Type B pancreatic cell (in vitro differentiated cells): ENCODE measurements around the gene CREB3L2. TPM values are rescaled to one million over a fixed set of nuclear protein-coding genes. Genes with fewer than 3 reads are reported as not detected.

Experiments
- DNase-seq: peaks from one replicate; pipeline ENCODE4 v3.0.0; 2021; ENCODE audit warnings: mixed read lengths; ENCODE audit not compliant: unreplicated experiment; ENCODE audit errors: extremely low spot score
- H3K27ac Mint-ChIP-seq: 2 replicates; pipeline ENCODE4 v1.8.0; 2021; ENCODE audit warnings: mild to moderate bottlenecking, mixed read lengths
- H3K27me3 Mint-ChIP-seq: 2 replicates; pipeline ENCODE4 v1.8.0; 2021; ENCODE audit warnings: mixed read lengths
- H3K36me3 Mint-ChIP-seq: 2 replicates; pipeline ENCODE4 v1.8.0; 2021; ENCODE audit warnings: mixed read lengths
- H3K4me1 Mint-ChIP-seq: one replicate; pipeline ENCODE4 v1.8.0; 2021; ENCODE audit warnings: mixed read lengths; ENCODE audit not compliant: unreplicated experiment
- H3K4me3 Mint-ChIP-seq: 2 replicates; pipeline ENCODE4 v1.8.0; 2021; ENCODE audit warnings: mild to moderate bottlenecking, mixed read lengths
- H3K9me3 Mint-ChIP-seq: 2 replicates; pipeline ENCODE4 v1.8.0; 2021; ENCODE audit warnings: mixed read lengths
- CTCF ChIP-seq: fragments of 200-600 bp; sonication (generic); conservative IDR thresholded peaks from 2 replicates; pipeline ENCODE4 v1.5.0; 2021; ENCODE audit warnings: antibody characterized with exemption, mild to moderate bottlenecking
- total RNA-seq: library from RNA; stranded (reverse); gene quantifications from 2 replicates; pipeline ENCODE4 v1.2.1, GENCODE V29; 2021; ENCODE audit warnings: low replicate concordance

The CREB3L2 gene
- total RNA-seq, 1 donor from 2014 or later = 85.8 TPM

GRCh38 chr7:137920637-137921399 lies 81.1 kb downstream of the CREB3L2 start:
- no peak overlapping the region for H3K27ac Mint-ChIP-seq
- H3K9me3 Mint-ChIP-seq = peaks cover 11% of the 10 kb centered on the region
- H3K27me3 Mint-ChIP-seq = no peaks in the 10 kb centered on the region
- no peak for DNase-seq
- no peak for TF ChIP-seq CTCF
- peaks cover 60% of the 10 kb centered on the region for H3K36me3 Mint-ChIP-seq
- H3K4me3 Mint-ChIP-seq = no peak overlapping the region
- H3K4me1 Mint-ChIP-seq = peaks cover 17% of the 10 kb centered on the region

- peaks cover 19% of the 10 kb centered on the region for H3K4me1 Mint-ChIP-seq
- no peak for DNase-seq
- no peak overlapping the region for H3K27ac Mint-ChIP-seq
- peaks cover 11% of the 10 kb centered on the region for H3K9me3 Mint-ChIP-seq
- H3K27me3 Mint-ChIP-seq = no peaks in the 10 kb centered on the region
- no peak for TF ChIP-seq CTCF
- H3K36me3 Mint-ChIP-seq = peaks cover 55% of the 10 kb centered on the region
- H3K4me3 Mint-ChIP-seq = no peak overlapping the region
Measured at GRCh38 chr7:137919987-137920386, 81.9 kb downstream of the CREB3L2 start.

- H3K27ac Mint-ChIP-seq = peak overlapping the region; percentile 42
- peaks cover 45% of the 10 kb centered on the region for H3K36me3 Mint-ChIP-seq
- TF ChIP-seq CTCF = no peak
- H3K4me1 Mint-ChIP-seq = peaks cover 19% of the 10 kb centered on the region
- H3K27me3 Mint-ChIP-seq = no peaks in the 10 kb centered on the region
- no peak for DNase-seq
- peaks cover 11% of the 10 kb centered on the region for H3K9me3 Mint-ChIP-seq
- H3K4me3 Mint-ChIP-seq = no peak overlapping the region
Measured at GRCh38 chr7:137916980-137917645, 84.8 kb downstream of the CREB3L2 start.

DNA sequence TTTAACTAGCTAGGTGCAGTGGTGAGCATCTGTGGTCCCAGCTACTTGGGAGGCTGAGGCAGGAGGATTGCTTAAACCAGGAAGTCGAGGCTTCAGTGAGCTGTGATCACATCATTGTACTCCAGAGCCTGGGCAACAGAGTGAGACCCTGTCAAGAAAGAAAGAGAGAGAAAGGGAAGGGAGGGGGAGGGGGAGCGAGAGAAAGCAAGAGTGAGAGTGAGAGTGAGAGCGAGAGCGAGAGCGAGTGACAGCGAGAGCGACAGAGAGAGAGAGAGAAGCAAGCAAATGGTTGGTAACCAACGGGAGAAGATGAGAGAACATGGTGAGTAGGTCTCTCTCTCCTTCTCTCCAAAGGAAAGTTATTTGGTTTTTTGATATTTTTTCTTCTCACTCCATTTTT lies 85.3 kb downstream of the CREB3L2 start:
- H3K9me3 Mint-ChIP-seq = peaks cover 11% of the 10 kb centered on the region
- H3K4me3 Mint-ChIP-seq = no peak overlapping the region
- no peak for DNase-seq
- H3K27me3 Mint-ChIP-seq = no peaks in the 10 kb centered on the region
- H3K36me3 Mint-ChIP-seq = peaks cover 46% of the 10 kb centered on the region
- peaks cover 19% of the 10 kb centered on the region for H3K4me1 Mint-ChIP-seq
- H3K27ac Mint-ChIP-seq = peak overlapping the region; percentile 42
- no peak for TF ChIP-seq CTCF

DNA sequence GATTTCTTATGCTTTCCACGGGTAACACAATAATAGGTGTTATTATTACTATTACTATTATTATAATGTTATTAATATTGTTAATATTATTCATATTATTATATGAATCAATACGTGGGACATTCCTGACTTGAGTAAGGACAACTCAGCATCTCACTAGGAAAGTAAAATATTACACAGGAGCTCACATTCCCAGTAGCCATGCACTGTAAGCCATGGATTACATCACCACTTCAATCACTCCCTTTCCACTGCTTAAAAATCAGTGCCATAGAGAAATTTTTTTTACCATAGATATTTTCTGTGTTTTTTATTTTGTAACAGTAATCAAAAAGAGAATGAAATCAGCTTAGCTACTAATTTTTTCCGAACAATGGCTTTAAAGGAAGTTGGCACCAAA lies 86.6 kb downstream of the CREB3L2 start:
- H3K4me3 Mint-ChIP-seq = no peak overlapping the region
- peaks cover 15% of the 10 kb centered on the region for H3K4me1 Mint-ChIP-seq
- H3K36me3 Mint-ChIP-seq = peaks cover 45% of the 10 kb centered on the region
- H3K9me3 Mint-ChIP-seq = peaks cover 6% of the 10 kb centered on the region
- no peaks in the 10 kb centered on the region for H3K27me3 Mint-ChIP-seq
- H3K27ac Mint-ChIP-seq = no peak overlapping the region
- DNase-seq = no peak
- TF ChIP-seq CTCF = no peak
